ENCODE data around the gene MTX1. TPM values are rescaled to one million over a fixed set of nuclear protein-coding genes. Genes with fewer than 3 reads are reported as not detected.

MTX1 gene
- total and polyA plus RNA-seq, 2 of the 4 experiments (the other 2 are of a cell fraction) = 67.2 to 73.7 TPM

DNA sequence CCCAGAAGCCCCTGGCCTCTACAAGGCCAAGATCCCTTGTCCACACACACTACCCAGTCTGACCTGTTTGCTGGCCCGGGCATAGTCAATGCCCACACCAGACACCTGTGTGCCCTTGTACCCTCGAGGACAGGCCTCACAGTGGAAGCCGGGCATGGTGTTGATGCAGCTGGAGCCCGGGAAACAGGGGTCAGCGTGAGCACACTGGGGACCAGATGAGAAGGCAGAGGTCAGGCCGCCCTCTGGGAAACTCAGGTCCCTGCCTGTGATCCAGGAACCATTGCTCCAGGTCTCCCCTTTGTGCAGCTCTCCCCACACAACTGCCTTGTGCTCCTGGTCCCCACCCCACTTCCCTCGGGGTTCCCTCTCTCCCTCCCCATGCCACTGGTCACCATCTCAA, 6.3 kb upstream of the MTX1 start:
- in situ Hi-C loops (cut with MboI; ENCODE audit: low sequenced_read_pairs) = no loop called here
- H3K27ac ChIP-seq (ENCODE audit: insufficient read depth, low read length) = no peak overlapping the region
- no peak overlapping the region for H4K91ac ChIP-seq (ENCODE audit: insufficient read depth, low read depth, low read length)
- ATAC-seq (ENCODE audit: low read depth) = no peak
- no peak overlapping the region for H3K23ac ChIP-seq (ENCODE audit: low read depth, low read length)
- no peaks in the 10 kb centered on the region for H3K9me3 ChIP-seq (ENCODE audit: control insufficient read depth, insufficient read depth, low read length)
- no peak overlapping the region for H3K4me3 ChIP-seq (ENCODE audit: insufficient read depth, low read depth, low read length)
- H2BK15ac ChIP-seq (ENCODE audit: low read depth, low read length) = no peak overlapping the region
- H4K5ac ChIP-seq (ENCODE audit: low read depth, low read length) = no peak overlapping the region
- H2BK5ac ChIP-seq (ENCODE audit: low read depth, low read length, poor library complexity, severe bottlenecking) = no peak overlapping the region
- no peak overlapping the region for H3K14ac ChIP-seq (replicated peaks; ENCODE audit: low read depth, low read length)
- peaks cover 3% of the 10 kb centered on the region; the same call in 1 of the 2 replicates for H3K4me1 ChIP-seq (ENCODE audit: control insufficient read depth, insufficient read depth, low read length)
- peaks cover 25% of the 10 kb centered on the region for H3K36me3 ChIP-seq (ENCODE audit: control insufficient read depth, insufficient read depth, low read length)
- POLR2A ChIA-PET (ENCODE audit: unreplicated experiment) = no interaction called here
- intact Hi-C loops (cut with micrococcal nuclease) = loop anchor here (10.0 kb wide), 2 partner anchors 123 to 393 kb away; partner anchors contain the start of gene RUSC1
- no peak overlapping the region for H3K9ac ChIP-seq (ENCODE audit: low read depth, low read length)
- peaks cover 6% of the 10 kb centered on the region; the same call in 1 of the 2 replicates for H3K9me1 ChIP-seq (ENCODE audit: insufficient read depth, low read length)
- H2BK120ac ChIP-seq (ENCODE audit: low read depth, low read length) = no peak overlapping the region
- no peak for DNase-seq
- no peak for TF ChIP-seq CEBPB (IDR thresholded peaks at IDR 0.05; ENCODE audit: low read depth, low read length)
- no peak for TF ChIP-seq NFE2L2 (IDR thresholded peaks at IDR 0.05; ENCODE audit: low read depth, low read length)
- no peak for TF ChIP-seq MXI1 (IDR thresholded peaks at IDR 0.05; ENCODE audit: borderline replicate concordance, low read depth, low read length)
- TF ChIP-seq POLR2A (IDR thresholded peaks at IDR 0.05; ENCODE audit: low read depth, low read length) = no peak
- no peak for TF ChIP-seq ELK1 (IDR thresholded peaks at IDR 0.05; ENCODE audit: borderline replicate concordance, low read depth, low read length)
- TF ChIP-seq MAFK (IDR thresholded peaks at IDR 0.05; ENCODE audit: low read depth, low read length) = no peak
- H2AK9ac ChIP-seq (replicated peaks; ENCODE audit: low read depth, low read length, poor library complexity) = no peak overlapping the region
- no peak overlapping the region for H4K8ac ChIP-seq (ENCODE audit: low read depth in 2 of 2, low read length in 2 of 2)
- no peak overlapping the region for H2AK5ac ChIP-seq (ENCODE audit: low read depth, low read length)
- peaks cover 0 to 13% of the 10 kb centered on the region in 2 experiments; a peak in 1 of 4 replicates for H3K79me1 ChIP-seq (ENCODE audit: low read depth in 1 of 2, low read length in 2 of 2)
- no peaks in the 10 kb centered on the region for H4K20me1 ChIP-seq (ENCODE audit: insufficient read depth, low read length)
- no peak overlapping the region for H3K4ac ChIP-seq (ENCODE audit: low read depth, low read length)
- no peak overlapping the region for H3K56ac ChIP-seq (ENCODE audit: extremely low read depth, insufficient read depth, low read length)
- H3K4me2 ChIP-seq (ENCODE audit: low read depth, low read length) = no peak overlapping the region
- H3K18ac ChIP-seq (ENCODE audit: low read depth, low read length) = no peak overlapping the region
- no peak overlapping the region for H2AFZ ChIP-seq (replicated peaks; ENCODE audit: low read length, poor library complexity)
- H3K27me3 ChIP-seq (ENCODE audit: control insufficient read depth, insufficient read depth, low read length) = no peaks in the 10 kb centered on the region
- no peak overlapping the region for H2BK20ac ChIP-seq (ENCODE audit: low read depth, low read length)
- CTCF ChIA-PET = no interaction called here
- no TSS peak for BruUV-seq (replicated peaks)
- WGBS, 2 experiments (ENCODE audit: extremely low coverage in 2 of 2, insufficient read length in 1 of 2) = 81% methylated on average over 2 of the region's 7 CpGs; no CpG with 5 or more reads in 1 of the 2 experiments
- dilution Hi-C loops (cut with HindIII; ENCODE audit: low sequenced_read_pairs, unreplicated experiment) = no loop called here
